Neural progenitor cell (in vitro differentiated cells): Measurements from ENCODE around the gene GPBP1.

Experiments
- EZH2 ChIP-seq: fragments of 200-600 bp; sonication (generic); IDR thresholded peaks from 2 replicates; pipeline ENCODE4 v1.6.1; 2017; ENCODE audit warnings: antibody characterized with exemption, mild to moderate bottlenecking, moderate library complexity
- TF ChIP-seq, protein P1 (sequence below): fragments of 200-600 bp; sonication (generic); IDR thresholded peaks from 2 replicates; pipeline ENCODE4 v1.5.1; 2017; ENCODE audit warnings: antibody characterized with exemption, mild to moderate bottlenecking

DNA sequence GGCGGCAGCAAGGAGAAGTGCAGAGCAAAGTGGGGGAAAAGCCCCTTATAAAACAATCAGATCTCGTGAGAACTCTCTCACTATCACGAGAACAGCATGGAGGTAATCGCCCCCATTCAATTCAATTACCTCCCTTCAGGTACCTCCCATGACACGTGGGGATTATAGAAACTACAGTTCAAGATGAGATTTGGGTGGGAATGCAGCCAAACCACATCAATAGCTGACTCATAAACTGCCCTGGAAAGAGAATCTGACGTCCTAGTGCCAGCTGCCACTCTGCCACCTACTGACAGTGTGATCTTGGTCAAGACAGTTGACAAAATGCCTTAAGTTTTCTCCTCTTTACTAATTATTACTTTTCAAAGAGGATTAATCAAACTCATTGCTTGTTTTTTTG lies 128.3 kb downstream of the GPBP1 start:
- TF ChIP-seq, protein P1, sequence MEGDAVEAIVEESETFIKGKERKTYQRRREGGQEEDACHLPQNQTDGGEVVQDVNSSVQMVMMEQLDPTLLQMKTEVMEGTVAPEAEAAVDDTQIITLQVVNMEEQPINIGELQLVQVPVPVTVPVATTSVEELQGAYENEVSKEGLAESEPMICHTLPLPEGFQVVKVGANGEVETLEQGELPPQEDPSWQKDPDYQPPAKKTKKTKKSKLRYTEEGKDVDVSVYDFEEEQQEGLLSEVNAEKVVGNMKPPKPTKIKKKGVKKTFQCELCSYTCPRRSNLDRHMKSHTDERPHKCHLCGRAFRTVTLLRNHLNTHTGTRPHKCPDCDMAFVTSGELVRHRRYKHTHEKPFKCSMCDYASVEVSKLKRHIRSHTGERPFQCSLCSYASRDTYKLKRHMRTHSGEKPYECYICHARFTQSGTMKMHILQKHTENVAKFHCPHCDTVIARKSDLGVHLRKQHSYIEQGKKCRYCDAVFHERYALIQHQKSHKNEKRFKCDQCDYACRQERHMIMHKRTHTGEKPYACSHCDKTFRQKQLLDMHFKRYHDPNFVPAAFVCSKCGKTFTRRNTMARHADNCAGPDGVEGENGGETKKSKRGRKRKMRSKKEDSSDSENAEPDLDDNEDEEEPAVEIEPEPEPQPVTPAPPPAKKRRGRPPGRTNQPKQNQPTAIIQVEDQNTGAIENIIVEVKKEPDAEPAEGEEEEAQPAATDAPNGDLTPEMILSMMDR = no peak
- no peak for TF ChIP-seq EZH2
